Activated CD4-positive, alpha-beta T cell treated with anti-CD3 and anti-CD28 coated beads, Interleukin-2, amount 50 U/mL, for 16 hours (primary cell): ENCODE data around the gene SKP1.
A peak's percentile ranks its signal among the peaks of the same experiment; 100 is the strongest.

Source experiments
- DNase-seq: peaks from one replicate; pipeline ENCODE4 v3.0.0-alpha.2; 2020

Gene SKP1

DNA sequence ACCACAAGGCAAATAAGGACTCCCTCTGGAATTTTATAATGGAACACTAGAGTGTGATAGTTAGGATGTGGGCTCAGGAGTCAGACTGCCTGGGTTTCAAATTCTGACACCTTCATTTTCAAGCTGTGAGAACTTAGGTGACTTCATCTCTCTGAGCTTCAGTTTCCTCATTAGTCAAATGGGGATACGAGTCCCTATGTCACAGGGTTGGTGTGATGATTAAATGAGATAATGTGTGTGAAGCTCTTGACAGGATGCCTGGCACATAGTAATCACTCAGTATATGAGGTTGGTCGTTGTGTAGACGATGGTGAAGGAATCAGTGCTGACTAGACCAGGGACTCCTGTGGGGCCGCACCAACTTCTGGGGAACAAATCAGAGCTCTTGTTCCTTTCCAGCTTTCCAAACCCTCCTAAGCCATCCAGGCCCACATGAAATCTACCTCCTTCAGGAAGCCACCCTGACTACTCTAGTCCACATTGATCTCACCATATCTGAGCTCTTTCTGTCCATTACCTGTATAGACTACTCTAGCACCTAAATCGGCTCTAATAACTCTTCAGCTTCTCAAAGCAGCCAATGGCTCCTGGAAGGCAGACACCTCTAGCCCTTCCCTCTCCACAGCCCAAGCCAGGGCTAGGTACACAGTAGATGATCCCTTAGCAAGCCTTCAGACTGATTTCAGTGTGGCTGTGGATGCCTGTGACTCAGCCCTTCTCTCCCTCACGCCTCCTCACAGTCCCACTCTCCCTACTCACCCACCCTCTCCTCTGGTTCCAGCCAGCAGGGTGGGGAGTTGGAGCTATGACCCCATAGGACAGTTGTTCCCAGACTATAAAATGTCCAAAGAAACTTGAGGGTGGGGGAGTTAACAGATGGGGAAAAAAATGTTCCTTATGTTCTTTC lies 64.8 kb downstream of the SKP1 start:
- peak; percentile 90 for DNase-seq

DNA sequence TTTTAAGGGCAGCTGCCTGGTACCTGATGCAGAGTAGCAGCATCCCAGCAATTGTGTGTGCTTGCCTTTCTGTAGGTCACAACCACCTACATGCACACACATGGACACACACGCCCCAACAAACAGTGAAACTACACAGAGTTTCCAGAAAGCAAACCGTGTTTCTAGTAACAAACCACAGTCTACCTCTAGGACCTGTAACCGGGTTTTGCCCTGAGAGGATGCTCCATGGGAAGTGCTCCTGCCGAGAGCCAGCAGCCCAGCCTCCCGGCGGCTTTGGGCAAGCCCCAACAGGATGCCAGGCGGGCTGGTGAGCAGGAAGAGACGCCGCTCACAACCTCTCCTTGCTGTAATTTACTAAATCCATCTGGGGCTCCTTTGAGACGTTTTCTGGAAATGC lies 66.4 kb downstream of the SKP1 start:
- DNase-seq = no peak

DNA sequence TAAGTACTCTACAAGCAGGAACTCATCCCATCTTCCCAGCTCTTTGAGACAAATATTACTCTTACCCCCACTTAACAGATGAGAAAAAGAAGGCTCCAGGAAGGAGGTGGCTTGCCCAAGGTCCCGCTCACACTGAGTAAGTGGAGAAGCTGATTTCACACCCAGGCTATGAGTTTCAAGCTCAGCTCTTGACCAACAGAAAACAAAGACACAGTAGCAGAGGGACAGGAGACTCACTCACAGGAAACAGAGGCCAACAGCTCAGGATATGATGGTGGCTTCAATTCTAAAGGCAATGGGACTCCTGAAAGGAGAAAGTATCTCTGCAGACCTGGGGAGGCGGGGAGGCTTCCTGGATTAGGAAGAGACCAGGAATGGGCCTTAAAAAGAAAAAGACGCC lies 69.0 kb downstream of the SKP1 start:
- no peak for DNase-seq

DNA sequence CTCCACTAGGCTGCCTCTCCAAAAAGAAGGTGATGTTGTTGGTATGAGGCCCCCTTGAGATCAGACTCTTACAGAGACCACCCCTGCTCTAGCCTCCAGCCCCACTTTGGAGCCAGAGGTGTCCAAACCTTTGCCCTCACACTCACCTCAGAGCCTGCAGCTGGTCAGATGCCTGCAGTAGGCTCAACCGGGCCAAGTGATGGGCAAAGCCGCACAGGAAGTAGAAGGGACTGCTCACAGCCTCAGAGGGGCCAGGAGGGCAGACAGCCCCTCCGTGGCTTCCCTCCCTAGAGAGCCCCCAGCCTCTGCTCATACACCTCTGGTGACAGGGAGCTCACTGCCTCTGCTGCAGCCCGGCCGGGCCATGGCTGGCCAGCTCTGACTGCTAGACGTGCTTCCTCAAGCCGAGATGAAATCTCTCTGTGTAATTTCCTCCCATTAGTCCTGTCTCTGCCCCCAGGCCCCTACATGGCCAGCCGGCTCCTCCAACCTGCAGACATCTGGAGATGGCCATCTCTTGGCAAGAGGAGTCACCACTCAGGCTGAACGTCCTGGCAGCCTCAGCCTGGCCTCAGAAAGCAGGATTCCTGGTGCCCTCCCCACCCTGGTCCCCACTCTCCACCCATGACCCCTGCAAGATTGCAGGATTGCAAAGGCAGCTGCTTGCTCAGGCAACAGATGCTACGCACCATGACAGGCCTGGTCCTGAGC lies 69.6 kb downstream of the SKP1 start:
- DNase-seq = no peak

DNA sequence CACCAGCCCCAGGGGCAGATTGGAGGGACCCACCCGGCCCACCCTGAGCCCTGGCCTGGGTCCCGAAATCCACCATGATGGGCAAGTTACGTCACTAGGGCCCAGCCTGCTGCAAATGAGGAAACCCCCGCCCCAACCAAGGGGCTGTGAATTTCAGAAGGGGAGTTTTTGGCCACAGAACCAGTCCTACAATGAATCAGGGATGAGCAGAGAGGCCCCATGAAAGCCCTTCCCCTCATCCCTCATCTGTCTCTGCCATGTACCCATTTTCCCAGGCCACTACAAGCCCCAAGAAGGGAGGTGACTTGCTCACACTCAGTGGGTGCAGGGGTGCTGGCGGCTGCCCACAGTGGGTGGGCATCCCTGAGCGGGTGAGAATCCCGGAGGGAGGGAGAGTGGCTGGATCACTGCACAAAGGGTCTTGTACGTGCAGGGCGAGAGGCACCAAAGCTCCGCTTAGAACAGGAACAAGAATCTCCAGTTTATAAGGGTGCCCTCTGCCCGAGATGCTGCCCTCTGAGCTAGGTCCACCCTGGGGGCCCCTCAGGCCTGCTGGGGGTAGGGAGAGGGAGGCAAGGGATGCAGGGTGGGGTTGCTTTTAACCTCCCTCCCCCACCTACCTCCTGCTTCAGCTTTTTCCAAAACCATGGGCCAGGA lies 72.6 kb downstream of the SKP1 start:
- DNase-seq = no peak

DNA sequence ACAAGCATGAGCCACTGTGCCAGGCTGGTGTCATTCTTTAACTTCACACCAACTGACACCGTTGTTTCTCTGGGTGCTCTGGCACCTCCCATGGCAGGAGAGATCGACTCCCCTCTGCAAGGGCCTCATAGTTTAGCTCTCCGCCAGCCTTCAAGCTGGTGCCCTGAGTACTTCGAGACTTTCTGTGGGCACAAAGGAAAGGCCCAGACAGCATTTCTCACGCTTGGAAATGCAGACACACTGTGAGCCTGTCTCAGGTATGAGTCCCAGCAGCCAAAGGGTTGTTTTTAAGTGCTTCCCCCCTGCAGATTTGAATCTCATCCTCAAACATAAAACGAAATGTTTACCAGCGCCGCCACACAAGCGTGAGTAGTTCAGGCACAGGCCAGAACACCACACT lies 73.4 kb downstream of the SKP1 start:
- no peak for DNase-seq

DNA sequence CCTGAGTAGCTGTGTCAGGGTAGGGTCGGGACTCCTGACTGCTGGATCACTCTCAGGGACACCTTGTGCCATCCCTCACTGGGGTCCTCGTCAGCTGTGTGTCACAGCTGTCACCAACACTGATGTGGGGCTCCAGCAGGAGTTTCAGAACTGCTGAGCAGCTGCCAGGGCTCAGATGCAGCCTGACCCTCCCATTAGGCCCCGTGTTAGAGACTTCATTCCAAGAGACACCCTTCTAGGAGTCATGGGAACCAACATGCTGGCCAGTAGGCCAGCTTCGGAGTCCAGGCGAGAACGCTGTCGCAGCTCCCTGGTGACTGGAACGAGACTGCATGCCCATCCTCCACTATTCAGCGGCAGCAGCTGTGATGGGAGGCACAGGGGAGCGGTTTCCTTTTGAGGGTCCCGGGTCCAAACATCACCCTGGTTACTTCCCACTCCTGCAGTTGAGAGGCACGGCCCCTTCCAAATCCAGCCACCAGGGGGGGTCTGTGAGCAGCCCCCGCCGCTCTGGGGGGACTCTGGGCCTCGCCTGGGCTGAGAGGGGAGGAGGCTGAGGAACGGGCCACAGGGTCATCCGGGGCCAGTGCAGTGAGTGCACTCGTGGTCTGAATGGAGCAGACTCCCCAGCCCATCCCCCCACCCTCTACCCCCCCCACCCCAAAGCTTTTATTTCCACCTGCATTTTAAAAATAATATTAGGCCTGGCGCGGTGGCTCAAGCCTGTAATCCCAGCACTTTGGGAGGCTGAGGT lies 74.9 kb downstream of the SKP1 start:
- peak; percentile 71 for DNase-seq

DNA sequence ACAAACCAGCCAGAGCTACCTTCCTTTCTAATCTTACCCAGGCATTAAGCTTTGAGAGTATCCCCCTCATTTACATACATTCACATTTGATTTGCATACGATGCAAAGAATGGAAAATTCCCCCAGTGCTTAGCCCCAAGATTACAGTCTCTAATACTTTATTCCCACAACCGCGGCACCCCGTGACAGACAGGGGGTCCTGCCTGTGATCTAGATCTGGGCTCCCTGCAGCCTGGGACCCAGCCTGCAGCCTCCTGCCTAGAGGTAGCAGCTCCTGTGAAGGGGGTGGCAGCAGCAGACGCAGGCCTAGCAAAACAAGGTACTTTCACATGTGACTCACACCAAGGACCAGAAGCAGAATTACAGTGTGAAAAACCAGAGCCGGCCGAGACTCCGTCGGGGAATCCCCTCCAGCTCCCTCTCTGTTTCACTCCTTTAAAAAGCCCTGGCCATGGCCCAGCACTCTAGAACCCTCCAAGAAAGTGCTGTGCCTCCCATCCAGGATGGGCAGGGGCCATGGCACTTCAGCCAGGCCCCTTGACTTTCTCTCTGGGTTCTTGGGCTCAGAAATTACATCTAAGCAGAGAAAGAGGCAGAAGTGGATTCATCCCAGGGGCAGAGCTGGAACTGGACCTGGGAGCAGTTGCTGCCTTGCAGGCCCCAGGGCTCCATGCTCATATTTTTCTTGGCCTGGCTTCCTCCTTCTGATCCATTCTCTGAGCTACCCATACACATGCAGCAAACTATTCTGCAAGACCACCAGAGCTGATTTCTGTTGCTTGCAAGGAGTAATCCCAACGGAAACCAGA lies 76.3 kb downstream of the SKP1 start:
- peak; percentile 93 for DNase-seq

DNA sequence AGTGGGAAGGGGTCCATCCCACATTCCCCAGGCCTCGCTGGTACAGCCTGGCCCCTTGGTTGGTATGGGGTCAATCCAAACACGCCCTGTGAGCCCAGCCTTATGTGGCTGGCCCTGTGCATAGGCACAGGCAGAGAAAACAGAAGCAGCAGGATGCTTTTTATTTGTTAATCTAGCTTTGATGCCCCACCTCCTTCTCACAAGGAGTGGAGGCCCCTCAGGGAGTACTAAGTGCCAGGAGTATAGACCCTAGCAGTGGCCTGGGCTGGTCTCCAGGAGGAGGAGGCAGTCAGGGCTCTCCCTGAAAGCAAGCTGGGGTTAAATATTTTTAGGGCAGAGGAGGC lies 76.8 kb downstream of the SKP1 start:
- DNase-seq = no peak

DNA sequence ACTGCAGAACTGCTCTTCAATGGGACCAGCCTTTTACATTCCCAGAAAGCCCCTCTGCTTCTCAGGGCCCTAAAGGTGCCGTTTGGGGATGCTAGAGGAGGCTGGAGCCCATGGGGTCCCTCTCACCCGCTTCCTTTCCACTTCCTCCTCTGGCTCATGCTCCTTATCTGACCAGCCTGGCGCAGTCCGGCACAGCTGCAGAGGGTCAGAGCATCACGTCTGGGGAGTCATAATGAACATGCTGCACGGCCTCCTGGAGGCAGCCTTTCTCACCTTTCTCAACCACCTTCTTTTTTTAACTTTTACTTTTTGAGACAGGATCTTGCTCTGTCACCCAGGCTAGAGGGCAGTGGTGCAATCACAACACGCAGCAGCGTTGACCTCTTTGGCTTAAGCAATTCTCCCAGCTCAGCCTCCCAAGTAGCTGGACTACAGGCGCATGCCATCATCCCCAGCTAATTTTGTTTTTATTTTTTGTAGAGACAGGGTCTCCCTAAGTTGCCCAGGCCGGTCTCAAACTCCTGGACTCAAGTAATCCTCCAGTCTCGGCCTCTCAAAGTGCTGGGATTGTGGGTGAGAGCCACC lies 77.4 kb downstream of the SKP1 start:
- no peak for DNase-seq
